Measurements from ENCODE around the gene TBC1D24. TPM values are rescaled to one million over a fixed set of nuclear protein-coding genes. Genes with fewer than 3 reads are reported as not detected.

TBC1D24 gene
- total RNA-seq, 2 donors from 2014 or later = 8.4 to 15.8 TPM

DNA sequence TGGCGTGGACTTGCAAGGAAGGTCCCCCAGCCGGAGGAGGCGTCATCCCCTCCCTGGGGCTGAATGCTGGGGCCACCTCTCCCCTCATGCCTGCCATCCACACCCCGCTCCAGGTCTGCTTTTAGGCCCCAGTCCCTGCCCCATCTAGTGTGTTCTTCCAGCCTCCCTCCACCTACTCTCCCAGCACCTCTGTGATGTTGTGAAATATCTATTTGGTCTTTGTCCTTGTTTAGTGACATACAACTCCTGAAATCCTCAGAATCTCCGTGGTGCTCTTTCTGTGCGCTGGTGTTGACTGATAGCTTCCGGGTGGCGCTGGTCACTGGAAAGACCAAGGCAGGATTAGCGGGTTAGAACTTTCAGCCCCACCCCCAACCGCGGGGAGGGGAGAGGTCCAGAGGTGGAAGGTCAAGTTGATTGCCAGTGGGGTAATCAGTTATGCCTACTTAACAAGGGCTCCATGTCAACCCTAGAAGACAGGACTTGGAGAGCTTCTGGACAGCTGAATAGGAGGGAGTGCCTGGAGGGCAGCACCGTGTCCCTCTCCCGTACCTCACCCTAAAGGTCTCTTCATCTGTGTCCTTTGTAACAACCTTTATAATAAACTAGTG, 10.1 kb downstream of the TBC1D24 start:
- H3K4me1 ChIP-seq = peaks cover 4% of the 10 kb centered on the region
- no peak overlapping the region for H3K9ac ChIP-seq (ENCODE audit: low read depth in 2 of 2, low read length in 2 of 2)
- H3K9me3 ChIP-seq = no peaks in the 10 kb centered on the region
- no peak overlapping the region for H3K4me3 ChIP-seq
- no peaks in the 10 kb centered on the region for H3K27me3 ChIP-seq
- intact Hi-C loops (cut with DNase I) = no loop called here
- no peak overlapping the region for H3K27ac ChIP-seq
- TF ChIP-seq, protein P1, sequence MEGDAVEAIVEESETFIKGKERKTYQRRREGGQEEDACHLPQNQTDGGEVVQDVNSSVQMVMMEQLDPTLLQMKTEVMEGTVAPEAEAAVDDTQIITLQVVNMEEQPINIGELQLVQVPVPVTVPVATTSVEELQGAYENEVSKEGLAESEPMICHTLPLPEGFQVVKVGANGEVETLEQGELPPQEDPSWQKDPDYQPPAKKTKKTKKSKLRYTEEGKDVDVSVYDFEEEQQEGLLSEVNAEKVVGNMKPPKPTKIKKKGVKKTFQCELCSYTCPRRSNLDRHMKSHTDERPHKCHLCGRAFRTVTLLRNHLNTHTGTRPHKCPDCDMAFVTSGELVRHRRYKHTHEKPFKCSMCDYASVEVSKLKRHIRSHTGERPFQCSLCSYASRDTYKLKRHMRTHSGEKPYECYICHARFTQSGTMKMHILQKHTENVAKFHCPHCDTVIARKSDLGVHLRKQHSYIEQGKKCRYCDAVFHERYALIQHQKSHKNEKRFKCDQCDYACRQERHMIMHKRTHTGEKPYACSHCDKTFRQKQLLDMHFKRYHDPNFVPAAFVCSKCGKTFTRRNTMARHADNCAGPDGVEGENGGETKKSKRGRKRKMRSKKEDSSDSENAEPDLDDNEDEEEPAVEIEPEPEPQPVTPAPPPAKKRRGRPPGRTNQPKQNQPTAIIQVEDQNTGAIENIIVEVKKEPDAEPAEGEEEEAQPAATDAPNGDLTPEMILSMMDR (IDR thresholded peaks at IDR 0.05) = no peak
- no peak for DNase-seq
- H3K36me3 ChIP-seq = no peaks in the 10 kb centered on the region

GRCh38 chr16:2485811-2486507, 11.0 kb downstream of the TBC1D24 start:
- no peak overlapping the region for H3K9ac ChIP-seq (ENCODE audit: low read depth in 2 of 2, low read length in 2 of 2)
- no peak for DNase-seq

DNA sequence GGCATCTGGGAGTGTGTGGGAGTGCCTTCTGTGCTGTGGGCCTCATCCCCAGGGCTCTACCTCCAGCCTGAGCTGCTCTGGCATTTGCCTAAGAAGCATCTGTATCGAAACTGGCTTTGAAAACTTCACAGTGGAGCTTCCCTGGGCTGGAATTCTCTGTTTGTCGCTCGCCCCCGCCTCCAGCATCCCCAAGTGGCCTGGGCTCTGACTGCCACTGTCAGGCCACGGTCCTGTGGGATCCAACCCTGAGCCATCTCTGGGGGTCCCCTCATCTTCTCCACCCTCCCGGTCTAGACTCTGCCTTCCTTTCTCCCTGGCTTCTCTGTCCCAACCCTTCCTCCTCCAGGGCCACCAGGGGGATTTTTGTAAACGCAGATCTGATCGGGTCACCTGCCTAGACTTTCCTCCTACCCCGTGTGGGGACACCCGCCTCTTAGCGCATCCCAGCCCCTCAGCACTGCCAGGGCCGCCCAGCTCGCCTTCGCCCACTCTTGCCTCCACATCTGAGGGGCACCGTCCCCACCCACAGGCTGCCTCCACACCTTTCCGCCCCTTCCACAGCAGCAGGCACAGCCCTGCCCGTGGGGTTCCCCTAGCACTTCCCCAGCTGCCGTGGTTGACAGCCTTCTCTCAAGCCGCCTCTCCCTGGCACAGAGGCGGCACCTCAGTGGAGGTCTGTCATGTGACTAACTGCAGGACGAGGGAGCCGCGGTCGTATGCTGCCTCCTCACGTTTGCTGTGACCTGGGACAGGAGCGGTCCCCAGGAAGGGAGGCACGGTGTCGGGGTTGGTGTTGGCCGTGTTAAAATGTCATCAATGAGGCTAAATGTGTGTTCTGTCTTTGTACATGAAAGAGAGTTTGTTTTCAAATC, 12.0 kb downstream of the TBC1D24 start:
- TF ChIP-seq, protein P1 (IDR thresholded peaks at IDR 0.05) = no peak
- Histone ChIP-seq H3K4me3 (no peak overlapping the region), H3K36me3 (no peaks in the 10 kb centered on the region), H3K27me3 (no peaks in the 10 kb centered on the region), H3K9me3 (no peaks in the 10 kb centered on the region), H3K4me1 (peaks cover 9% of the 10 kb centered on the region), H3K9ac (ENCODE audit: low read depth in 2 of 2, low read length in 2 of 2) (peak overlapping the region in 1 of 2 donors; percentile 32), H3K27ac (no peak overlapping the region)
- peak; percentile 64 for DNase-seq
- intact Hi-C loops (cut with DNase I) = no loop called here

More at GRCh38 chr16:2485811-2486507, 11.0 kb downstream of the TBC1D24 start:
- H3K9me3 ChIP-seq = no peaks in the 10 kb centered on the region
- intact Hi-C loops (cut with DNase I) = no loop called here
- H3K4me3 ChIP-seq = no peak overlapping the region
- H3K36me3 ChIP-seq = no peaks in the 10 kb centered on the region
- no peak overlapping the region for H3K27ac ChIP-seq
- H3K4me1 ChIP-seq = peaks cover 4% of the 10 kb centered on the region
- H3K27me3 ChIP-seq = no peaks in the 10 kb centered on the region
- TF ChIP-seq, protein P1 (IDR thresholded peaks at IDR 0.05) = no peak

DNA sequence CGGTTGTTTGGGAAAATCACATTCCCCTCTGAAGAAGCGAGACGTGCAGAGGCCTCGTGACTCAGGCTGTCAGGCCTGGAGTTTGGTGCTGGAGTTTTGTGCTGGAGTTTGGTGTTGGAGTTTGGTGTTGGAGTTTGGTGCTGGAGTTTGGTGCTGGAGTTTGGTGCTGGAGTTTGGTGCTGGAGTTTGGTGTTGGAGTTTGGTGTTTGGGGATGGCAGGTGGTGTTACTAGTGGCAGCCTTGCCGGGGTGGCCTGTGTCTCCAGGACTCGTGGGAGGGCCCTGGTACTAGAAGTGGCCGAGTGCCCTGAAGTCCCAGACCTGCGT, 12.6 kb downstream of the TBC1D24 start:
- intact Hi-C loops (cut with DNase I) = no loop called here
- Histone ChIP-seq H3K36me3 (no peaks in the 10 kb centered on the region), H3K4me3 (no peak overlapping the region), H3K9me3 (no peaks in the 10 kb centered on the region), H3K4me1 (peaks cover 9% of the 10 kb centered on the region), H3K27ac (no peak overlapping the region), H3K27me3 (no peaks in the 10 kb centered on the region), H3K9ac (ENCODE audit: low read depth in 2 of 2, low read length in 2 of 2) (peak overlapping the region in 1 of 2 donors; percentile 32)
- TF ChIP-seq, protein P1 (IDR thresholded peaks at IDR 0.05) = no peak
- no peak for DNase-seq

GRCh38 chr16:2487903-2488531, 13.1 kb downstream of the TBC1D24 start:
- Histone ChIP-seq H3K27me3 (no peaks in the 10 kb centered on the region), H3K4me3 (no peak overlapping the region), H3K36me3 (no peaks in the 10 kb centered on the region), H3K9me3 (no peaks in the 10 kb centered on the region), H3K27ac (no peak overlapping the region), H3K4me1 (peaks cover 7% of the 10 kb centered on the region), H3K9ac (ENCODE audit: low read depth in 2 of 2, low read length in 2 of 2) (no peak overlapping the region)
- TF ChIP-seq, protein P1 (IDR thresholded peaks at IDR 0.05) = no peak
- intact Hi-C loops (cut with DNase I) = no loop called here
- DNase-seq = no peak

Data from colonic mucosa (tissue), 4 donors.